GM18499 (cell line): ENCODE data around the gene CYGB.
"Not testable (repeated sequence)": the region's sequence is repeated elsewhere in the genome, so short reads cannot be mapped to it uniquely, and the experiment has no call there.

Experiments used
- ATAC-seq: cut with Tn5 transposase; IDR thresholded peaks from one replicate; pipeline ENCODE4 v1.9.1; 2021; ENCODE audit warnings: moderate number of reproducible peaks; ENCODE audit not compliant: insufficient read depth, unreplicated experiment

CYGB gene

DNA sequence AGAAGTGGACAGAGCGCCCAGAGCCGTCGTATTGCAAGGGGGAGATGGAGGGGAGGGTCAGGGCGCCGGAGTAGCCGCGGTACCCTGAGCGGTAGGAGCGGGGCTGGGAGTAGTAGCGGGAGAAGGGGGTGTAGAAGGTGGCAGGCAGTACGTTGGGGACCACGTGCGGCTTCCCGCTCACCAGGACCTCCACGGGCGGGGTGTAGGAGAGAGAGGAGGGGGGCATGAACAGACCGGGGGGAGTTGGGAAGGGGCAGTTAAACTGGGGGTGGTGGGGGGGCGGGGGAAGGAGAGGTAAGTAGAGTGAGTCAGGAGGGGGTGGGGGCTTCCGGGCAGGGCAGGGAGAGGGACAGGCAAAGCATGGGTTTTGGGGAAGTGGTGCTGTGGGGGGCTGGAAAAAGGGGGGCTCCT, 31.3 kb upstream of the CYGB start:
- no peak for ATAC-seq

GRCh38 chr17:76567634-76568432, 30.3 kb upstream of the CYGB start:
- ATAC-seq = no peak

- no peak for ATAC-seq
Observed at GRCh38 chr17:76566988-76567431, 29.5 kb upstream of the CYGB start.

- no peak for ATAC-seq
Observed at GRCh38 chr17:76566613-76566943, 29.1 kb upstream of the CYGB start.

- no peak for ATAC-seq
Observed at GRCh38 chr17:76565728-76566612, 28.5 kb upstream of the CYGB start.

GRCh38 chr17:76564991-76565727, 27.6 kb upstream of the CYGB start:
- ATAC-seq = not testable (repeated sequence)

DNA sequence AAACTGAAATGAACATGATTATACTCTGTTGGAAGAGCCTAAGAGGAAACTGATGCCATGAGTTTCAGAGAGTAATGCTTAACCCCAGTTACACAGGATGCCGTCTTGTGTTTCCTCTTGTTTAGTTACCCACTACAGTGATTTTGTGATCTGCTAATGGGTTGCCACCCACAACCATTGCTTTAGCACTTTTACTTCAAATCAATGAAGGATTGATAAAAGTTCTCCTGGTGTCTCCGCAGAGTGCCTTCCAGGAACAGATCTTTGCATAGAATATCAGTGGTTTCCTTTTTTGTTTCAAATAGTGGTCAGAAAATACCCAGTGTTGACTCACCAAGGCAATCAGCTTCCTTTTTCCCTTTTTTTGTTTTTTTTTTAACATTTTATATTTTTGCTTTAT, 25.9 kb upstream of the CYGB start:
- not testable (repeated sequence) for ATAC-seq

DNA sequence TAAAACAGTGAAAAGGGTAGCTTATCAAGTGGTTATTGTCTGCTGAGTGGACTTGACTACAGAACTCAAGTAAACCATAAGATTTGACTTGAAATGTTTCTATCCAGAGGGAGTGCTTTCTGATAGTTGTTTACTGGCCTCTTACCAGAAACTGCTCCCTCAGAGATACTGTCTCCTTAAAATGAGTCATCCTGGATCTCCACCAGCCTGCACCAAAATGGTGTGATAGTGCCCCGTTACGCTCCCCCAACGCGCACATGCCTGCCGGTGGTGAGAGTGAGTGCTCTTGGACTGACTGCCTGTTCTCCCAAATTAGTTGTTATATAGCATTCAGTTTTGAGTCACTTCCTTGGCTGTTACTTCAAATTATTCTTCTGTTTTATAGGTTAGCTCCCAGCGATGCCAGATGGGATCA, 25.2 kb upstream of the CYGB start:
- no peak for ATAC-seq

- no peak for ATAC-seq
Observed at GRCh38 chr17:76561799-76562268, 24.3 kb upstream of the CYGB start.

DNA sequence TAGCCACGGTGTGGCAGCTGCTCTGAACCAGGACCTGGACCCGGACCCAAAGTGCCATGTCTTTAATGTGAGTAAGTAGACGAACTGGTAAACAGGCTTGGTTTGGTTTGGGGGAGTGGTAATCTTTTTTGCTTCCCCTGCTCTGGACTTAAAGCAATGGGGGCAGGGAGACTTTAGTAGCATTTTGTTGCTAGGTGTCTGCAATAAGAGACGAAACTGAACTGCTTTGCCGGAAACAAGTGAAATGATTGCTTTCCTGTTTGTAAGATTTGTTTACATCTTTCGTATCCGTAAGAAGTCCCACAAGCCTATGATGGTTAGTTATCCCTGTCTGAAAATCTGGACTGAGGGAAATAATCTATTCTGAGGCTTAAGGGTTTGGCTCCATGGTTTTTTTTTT, 23.8 kb upstream of the CYGB start:
- ATAC-seq = no peak

DNA sequence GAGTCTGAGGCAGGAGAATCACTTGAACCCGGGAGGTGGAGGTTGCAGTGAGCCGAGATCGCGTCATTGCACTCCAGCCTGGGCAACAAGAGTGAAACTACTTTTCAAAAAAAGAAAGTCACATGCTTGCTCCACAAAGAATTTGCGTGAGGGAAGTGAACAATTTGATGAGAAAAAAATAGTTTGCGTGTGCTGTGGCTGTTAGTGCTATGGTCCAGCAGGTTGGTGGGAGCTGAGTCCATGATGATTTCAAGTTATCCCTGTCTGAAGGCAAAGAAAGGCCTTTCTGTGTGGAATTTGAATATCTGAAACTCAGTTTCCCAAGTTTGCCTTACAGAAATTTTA, 23.3 kb upstream of the CYGB start:
- no peak for ATAC-seq

- no peak for ATAC-seq
Observed at GRCh38 chr17:76560036-76560876, 22.7 kb upstream of the CYGB start.

DNA sequence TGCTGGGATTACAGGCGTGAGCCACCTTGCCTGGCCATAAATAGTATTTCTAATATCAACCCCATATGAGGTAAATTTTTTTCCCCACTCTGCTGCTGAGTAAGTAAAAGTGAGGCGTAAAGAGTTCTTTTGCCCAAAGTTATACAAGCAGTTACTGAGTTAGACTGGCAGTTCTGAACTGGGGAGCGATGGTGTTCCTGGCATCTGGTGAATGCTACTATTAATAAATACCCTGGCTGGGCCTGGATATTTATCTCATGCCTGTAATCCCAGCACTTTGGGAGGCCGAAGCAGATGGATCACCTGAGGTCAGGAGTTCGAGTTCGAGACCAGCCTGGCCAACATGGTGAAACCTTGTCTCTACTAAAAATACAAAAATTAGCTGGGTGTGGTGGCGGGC, 22.0 kb upstream of the CYGB start:
- ATAC-seq = not testable (repeated sequence)

DNA sequence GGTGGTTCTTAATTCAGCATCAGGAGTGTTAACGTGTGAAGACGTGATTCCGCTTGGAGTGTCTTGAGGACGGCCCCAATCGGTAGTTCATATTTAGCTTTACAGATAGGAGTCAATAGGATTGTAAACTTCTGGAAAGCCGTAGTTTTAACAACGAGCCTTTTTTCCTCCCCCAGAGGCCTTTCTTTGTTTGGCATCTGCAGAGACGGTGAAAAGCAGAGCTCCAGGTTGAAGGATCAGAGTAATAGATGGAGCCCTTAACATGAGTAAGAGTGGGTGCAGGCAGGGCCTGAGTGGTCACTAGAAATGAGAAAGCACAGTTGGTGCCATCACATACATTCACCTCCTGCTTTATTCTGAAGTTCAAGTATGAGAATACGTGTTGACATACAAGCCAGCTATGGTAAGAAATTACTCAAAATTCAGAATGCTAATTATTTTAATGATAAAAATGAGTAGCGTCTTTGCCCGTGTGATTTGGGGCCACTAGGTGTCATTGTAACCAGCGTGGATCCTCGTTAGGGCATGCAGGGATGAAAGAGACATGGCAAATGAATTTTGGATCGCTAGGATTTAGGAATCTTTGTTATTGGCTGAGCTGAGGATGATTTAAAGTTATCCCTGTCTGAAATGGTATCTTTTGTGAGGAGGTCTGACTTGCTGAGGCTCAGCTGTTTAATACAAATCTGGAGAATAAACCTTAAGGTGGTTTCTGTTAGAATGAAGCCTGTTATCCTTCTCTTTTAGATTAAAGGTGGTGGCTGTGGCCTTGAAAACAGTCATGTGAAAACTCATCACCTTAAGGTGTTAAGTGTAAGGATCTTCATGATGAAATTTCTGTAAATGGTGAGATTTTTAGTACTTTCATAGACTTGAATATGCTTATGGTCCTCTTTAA, 20.9 kb upstream of the CYGB start:
- no peak for ATAC-seq

GRCh38 chr17:76557368-76558197, 20.1 kb upstream of the CYGB start:
- peak; percentile 47 for ATAC-seq

DNA sequence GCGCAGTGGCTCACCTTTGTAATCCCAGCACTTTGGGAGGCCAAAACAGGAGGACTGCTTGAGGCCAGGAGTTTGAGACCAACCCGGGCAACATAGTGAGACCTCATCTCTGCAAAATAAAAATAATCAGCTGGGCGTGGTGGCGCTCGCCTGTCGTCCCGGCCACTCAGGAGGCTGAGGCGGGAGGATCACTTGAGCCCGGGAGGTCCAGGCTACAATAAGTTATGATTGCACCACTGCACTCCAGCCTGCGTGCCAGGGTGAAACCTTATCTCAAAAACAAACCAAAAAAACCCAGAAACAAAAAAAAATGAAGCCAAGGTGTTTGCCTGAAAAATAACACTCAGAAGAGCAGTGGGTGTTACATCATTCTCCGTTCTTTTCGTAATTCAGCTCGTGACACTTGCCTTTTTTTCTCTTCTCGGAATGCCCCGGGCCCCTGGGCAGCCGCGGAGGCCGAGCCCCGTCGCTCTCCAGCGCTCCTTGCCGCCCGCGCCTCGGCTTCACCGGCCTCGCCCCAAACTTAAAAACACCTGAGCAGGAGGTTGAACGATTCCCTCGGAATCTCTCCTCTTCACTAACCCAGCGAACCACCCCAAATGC, 19.4 kb upstream of the CYGB start:
- peak; percentile 17 for ATAC-seq

DNA sequence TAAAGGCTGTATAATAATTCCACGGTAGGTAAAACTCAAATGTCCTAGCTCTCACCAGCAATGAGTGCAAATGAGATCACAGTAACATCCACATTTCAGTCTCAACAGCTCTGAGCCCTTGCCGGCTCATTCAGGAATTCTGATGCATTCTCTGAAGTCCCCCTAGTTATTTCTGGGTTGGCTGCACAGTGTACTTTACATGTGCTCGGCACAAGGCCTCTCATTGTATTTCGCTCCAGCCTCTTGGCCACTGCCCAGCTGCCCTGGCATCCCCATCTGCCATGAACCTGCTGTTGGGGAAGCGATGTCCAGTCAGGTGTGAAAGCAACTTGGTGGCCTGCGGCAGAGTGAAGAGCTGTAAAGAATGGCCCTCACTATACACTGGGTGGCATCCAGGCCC, 16.6 kb upstream of the CYGB start:
- no peak for ATAC-seq
